Peyer's patch (tissue), 4 donors: ENCODE data around the gene EGFL6. TPM values are rescaled to one million over a fixed set of nuclear protein-coding genes. Genes with fewer than 3 reads are reported as not detected.

Source experiments
- DNase-seq, 3 donors: peaks; one replicate each; pipeline ENCODE4 v3.0.0-alpha.2; 2017 to 2019
- H3K27ac ChIP-seq, 4 donors: fragments of 200-600 bp; sonication (generic); one replicate each; pipeline ENCODE4 v1.5.1; 2016 to 2019
- H3K27me3 ChIP-seq, 2 donors: fragments of 200-600 bp; sonication (generic); one replicate each; pipeline ENCODE4 v1.5.1; 2019
- H3K36me3 ChIP-seq, 3 donors: fragments of 200-600 bp; sonication (generic); one replicate each; pipeline ENCODE4 v1.5.1; 2016 to 2019
- H3K4me1 ChIP-seq, 4 donors: fragments of 200-600 bp; sonication (generic); one replicate each; pipeline ENCODE4 v1.5.1; 2016 to 2019
- H3K4me3 ChIP-seq, 4 donors: fragments of 200-600 bp; sonication (generic); 1 replicate in 3 of 4; 2 replicates in 1 of 4; pipeline ENCODE4 v1.5.1; 2016 to 2019; ENCODE audit warnings: mild to moderate bottlenecking in 1 of 4
- H3K9me3 ChIP-seq, 4 donors: fragments of 200-600 bp; sonication (generic); one replicate each; pipeline ENCODE4 v1.5.1; 2016 to 2019; ENCODE audit warnings: mild to moderate bottlenecking in 1 of 4
- POLR2A ChIP-seq, 2 donors: fragments of 450-650 bp; IDR thresholded peaks; one replicate each; pipeline ENCODE4 v1.5.1; 2017; ENCODE audit warnings: antibody characterized with exemption in 2 of 2, mild to moderate bottlenecking in 2 of 2, moderate library complexity in 2 of 2
- total RNA-seq, 4 donors: library from RNA; depleted of rRNA; stranded (reverse); fragments of >200 nt; gene quantifications; one replicate each; pipeline ENCODE4 v1.1.0, GENCODE V29; 2016
- TF ChIP-seq, protein P1 (sequence below), 6 experiments: fragments of 450-650 bp in 4 of 6; fragments of 200-600 bp in 2 of 6; sonication (generic) in 1 of 6; IDR thresholded peaks; one replicate each; pipeline ENCODE4 v1.5.1; 2017 to 2019; ENCODE audit warnings: antibody characterized with exemption in 6 of 6, mild to moderate bottlenecking in 3 of 6, moderate library complexity in 1 of 6

Gene EGFL6
- total RNA-seq, 4 donors from 2014 or later = not detected

DNA sequence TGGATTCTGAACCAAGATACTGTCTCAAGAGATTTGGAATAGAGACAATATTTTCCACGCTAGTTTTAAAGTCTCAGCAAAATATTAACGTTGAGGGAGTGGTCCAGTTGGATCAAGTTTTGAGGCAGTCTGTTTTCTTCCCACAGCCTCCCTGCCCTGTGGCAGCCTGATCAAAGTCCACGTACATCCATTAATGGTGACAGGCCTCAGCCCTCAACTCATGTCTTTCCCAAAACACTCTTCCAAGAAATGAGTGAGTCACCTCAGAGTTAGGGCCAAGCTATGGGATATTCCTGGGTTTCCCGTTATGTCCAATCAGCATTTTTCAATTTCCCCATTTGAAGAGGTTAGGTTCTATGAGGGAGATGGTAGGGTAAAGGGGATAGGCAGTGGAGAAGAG lies 28.5 kb downstream of the EGFL6 start:
- Histone ChIP-seq H3K27me3 (no peaks in the 10 kb centered on the region), H3K4me1 (no peaks in the 10 kb centered on the region), H3K27ac (no peak overlapping the region), H3K36me3 (no peaks in the 10 kb centered on the region), H3K4me3 (no peak overlapping the region), H3K9me3 (no peaks in the 10 kb centered on the region)
- no peak for TF ChIP-seq POLR2A (IDR thresholded peaks at IDR 0.05)
- TF ChIP-seq, protein P1, sequence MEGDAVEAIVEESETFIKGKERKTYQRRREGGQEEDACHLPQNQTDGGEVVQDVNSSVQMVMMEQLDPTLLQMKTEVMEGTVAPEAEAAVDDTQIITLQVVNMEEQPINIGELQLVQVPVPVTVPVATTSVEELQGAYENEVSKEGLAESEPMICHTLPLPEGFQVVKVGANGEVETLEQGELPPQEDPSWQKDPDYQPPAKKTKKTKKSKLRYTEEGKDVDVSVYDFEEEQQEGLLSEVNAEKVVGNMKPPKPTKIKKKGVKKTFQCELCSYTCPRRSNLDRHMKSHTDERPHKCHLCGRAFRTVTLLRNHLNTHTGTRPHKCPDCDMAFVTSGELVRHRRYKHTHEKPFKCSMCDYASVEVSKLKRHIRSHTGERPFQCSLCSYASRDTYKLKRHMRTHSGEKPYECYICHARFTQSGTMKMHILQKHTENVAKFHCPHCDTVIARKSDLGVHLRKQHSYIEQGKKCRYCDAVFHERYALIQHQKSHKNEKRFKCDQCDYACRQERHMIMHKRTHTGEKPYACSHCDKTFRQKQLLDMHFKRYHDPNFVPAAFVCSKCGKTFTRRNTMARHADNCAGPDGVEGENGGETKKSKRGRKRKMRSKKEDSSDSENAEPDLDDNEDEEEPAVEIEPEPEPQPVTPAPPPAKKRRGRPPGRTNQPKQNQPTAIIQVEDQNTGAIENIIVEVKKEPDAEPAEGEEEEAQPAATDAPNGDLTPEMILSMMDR (IDR thresholded peaks at IDR 0.05) = no peak
- DNase-seq = no peak

- Histone ChIP-seq H3K4me1 (no peaks in the 10 kb centered on the region), H3K4me3 (no peak overlapping the region)
Observed at GRCh38 chrX:13598877-13599276, 29.5 kb downstream of the EGFL6 start.

DNA sequence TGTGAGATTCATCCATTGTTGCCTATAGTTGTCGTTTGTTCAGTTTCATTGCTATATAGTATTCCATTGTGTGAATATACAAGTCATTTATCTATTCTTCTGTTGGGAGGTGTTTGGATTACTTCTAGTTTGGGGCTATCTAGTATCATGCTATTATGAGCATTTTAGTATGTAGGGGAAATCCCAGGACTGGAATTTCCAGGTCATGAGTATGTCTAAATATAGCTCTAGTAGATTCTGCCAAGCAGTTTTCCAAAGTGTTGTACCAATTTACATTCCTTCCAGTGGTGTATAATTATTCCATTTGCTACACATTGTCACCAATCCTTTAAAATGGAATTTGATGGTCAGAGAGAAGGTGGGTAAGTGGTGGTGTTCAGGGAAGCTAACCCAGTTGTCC lies 30.1 kb downstream of the EGFL6 start:
- H3K27me3 ChIP-seq = no peaks in the 10 kb centered on the region
- no peak overlapping the region for H3K4me3 ChIP-seq
- H3K9me3 ChIP-seq = no peaks in the 10 kb centered on the region
- H3K36me3 ChIP-seq = no peaks in the 10 kb centered on the region
- no peak overlapping the region for H3K27ac ChIP-seq
- no peaks in the 10 kb centered on the region for H3K4me1 ChIP-seq
- TF ChIP-seq POLR2A (IDR thresholded peaks at IDR 0.05) = no peak
- TF ChIP-seq, protein P1 (IDR thresholded peaks at IDR 0.05) = no peak
- no peak for DNase-seq

More at GRCh38 chrX:13598877-13599276, 29.5 kb downstream of the EGFL6 start:
- TF ChIP-seq, protein P1 (IDR thresholded peaks at IDR 0.05) = no peak
- TF ChIP-seq POLR2A (IDR thresholded peaks at IDR 0.05) = no peak
- H3K9me3 ChIP-seq = no peaks in the 10 kb centered on the region
- no peaks in the 10 kb centered on the region for H3K27me3 ChIP-seq
- no peaks in the 10 kb centered on the region for H3K36me3 ChIP-seq
- no peak for DNase-seq
- H3K27ac ChIP-seq = no peak overlapping the region

DNA sequence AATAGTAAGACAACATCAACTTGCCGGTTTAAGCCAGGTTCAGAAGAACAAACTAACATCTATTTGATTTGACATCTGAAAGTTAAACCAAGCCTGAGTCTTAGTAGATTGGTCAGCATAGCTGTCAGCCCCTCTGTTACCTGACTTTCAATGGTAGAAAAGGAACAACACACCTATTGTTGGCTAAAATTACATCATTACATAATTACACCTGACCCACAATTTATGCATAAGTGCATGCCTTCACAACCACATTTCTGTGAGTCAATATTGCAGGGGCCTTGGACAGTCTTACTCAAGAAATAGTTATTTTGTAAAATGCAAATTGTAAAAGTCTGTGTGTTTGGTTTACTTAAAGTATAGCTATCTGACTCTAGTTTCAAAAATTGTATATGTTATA lies 36.2 kb downstream of the EGFL6 start:
- Histone ChIP-seq H3K36me3 (no peaks in the 10 kb centered on the region), H3K27ac (no peak overlapping the region), H3K4me3 (no peak overlapping the region), H3K4me1 (no peaks in the 10 kb centered on the region), H3K9me3 (no peaks in the 10 kb centered on the region), H3K27me3 (no peaks in the 10 kb centered on the region)
- DNase-seq = no peak
- no peak for TF ChIP-seq POLR2A (IDR thresholded peaks at IDR 0.05)
- TF ChIP-seq, protein P1 (IDR thresholded peaks at IDR 0.05) = no peak

GRCh38 chrX:13607331-13607995 lies 38.1 kb downstream of the EGFL6 start:
- Histone ChIP-seq H3K27me3 (no peaks in the 10 kb centered on the region), H3K36me3 (no peaks in the 10 kb centered on the region), H3K27ac (no peak overlapping the region), H3K4me3 (no peak overlapping the region), H3K9me3 (no peaks in the 10 kb centered on the region), H3K4me1 (no peaks in the 10 kb centered on the region)
- DNase-seq = no peak
- no peak for TF ChIP-seq POLR2A (IDR thresholded peaks at IDR 0.05)

- H3K36me3 ChIP-seq = no peaks in the 10 kb centered on the region
- no peak overlapping the region for H3K27ac ChIP-seq
- no peak overlapping the region for H3K4me3 ChIP-seq
- DNase-seq = no peak
- H3K9me3 ChIP-seq = no peaks in the 10 kb centered on the region
- no peaks in the 10 kb centered on the region for H3K27me3 ChIP-seq
- no peaks in the 10 kb centered on the region for H3K4me1 ChIP-seq
- TF ChIP-seq, protein P1 (IDR thresholded peaks at IDR 0.05) = no peak
- TF ChIP-seq POLR2A (IDR thresholded peaks at IDR 0.05) = no peak
Observed at GRCh38 chrX:13607996-13608365, 38.6 kb downstream of the EGFL6 start.
